Ishikawa (cell line): ENCODE data around the gene ZSCAN16.

Source experiments
- CEBPB ChIP-seq: IDR thresholded peaks from 2 replicates; pipeline ENCODE4 v1.6.1; 2012
- CREB1 ChIP-seq: IDR thresholded peaks from 2 replicates; pipeline ENCODE4 v1.6.1; 2012; ENCODE audit warnings: low read depth
- EGR1 ChIP-seq: IDR thresholded peaks from 2 replicates; pipeline ENCODE4 v1.6.1; 2012
- EP300 ChIP-seq: IDR thresholded peaks from 2 replicates; pipeline ENCODE4 v1.6.1; 2012; ENCODE audit warnings: borderline replicate concordance
- FOXM1 ChIP-seq: IDR thresholded peaks from 2 replicates; pipeline ENCODE4 v1.6.1; 2012; ENCODE audit warnings: low read depth, borderline replicate concordance
- NFIC ChIP-seq: IDR thresholded peaks from 2 replicates; pipeline ENCODE4 v1.6.1; 2012
- RAD21 ChIP-seq: IDR thresholded peaks from 2 replicates; pipeline ENCODE4 v1.6.1; 2012; ENCODE audit warnings: low read depth
- TAF1 ChIP-seq: IDR thresholded peaks from 2 replicates; pipeline ENCODE4 v1.6.1; 2012; ENCODE audit warnings: low read depth, mild to moderate bottlenecking
- TCF12 ChIP-seq: IDR thresholded peaks from 2 replicates; pipeline ENCODE4 v1.6.1; 2012; ENCODE audit warnings: low read depth
- TEAD4 ChIP-seq: IDR thresholded peaks from 2 replicates; pipeline ENCODE4 v1.6.1; 2012
- YY1 ChIP-seq: IDR thresholded peaks from 2 replicates; pipeline ENCODE4 v1.6.1; 2012; ENCODE audit warnings: low read depth
- ZBTB7A ChIP-seq: IDR thresholded peaks from 2 replicates; pipeline ENCODE4 v1.6.1; 2012; ENCODE audit warnings: low read depth
- TF ChIP-seq, protein P1 (sequence below): IDR thresholded peaks from 2 replicates; pipeline ENCODE4 v1.6.1; 2012
- TF ChIP-seq, protein P2 (sequence below): IDR thresholded peaks from 2 replicates; pipeline ENCODE4 v1.6.1; 2012
- TF ChIP-seq, protein P3 (sequence below): IDR thresholded peaks from 2 replicates; pipeline ENCODE4 v1.6.1; 2012; ENCODE audit warnings: low read depth, mild to moderate bottlenecking

The ZSCAN16 gene

DNA sequence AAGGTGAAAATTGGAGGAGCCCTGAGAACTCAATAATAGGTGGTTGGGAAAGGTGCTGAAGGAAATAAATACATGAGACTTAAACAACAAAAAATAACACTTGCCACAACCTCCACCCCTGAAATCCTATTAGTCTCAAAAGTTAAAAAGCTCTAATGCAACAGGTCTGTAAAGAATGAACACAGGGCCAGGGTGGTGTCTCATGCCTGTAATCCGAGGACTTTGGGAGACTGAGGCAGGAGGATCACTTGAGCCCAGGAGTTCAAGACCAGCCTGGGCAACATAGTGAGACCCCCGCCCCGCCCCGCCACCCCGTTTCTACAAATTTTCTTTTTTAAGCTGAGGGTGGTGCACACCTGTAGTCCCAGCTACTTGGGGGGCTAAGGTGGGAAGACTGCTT is 16.2 kb downstream of the ZSCAN16 start:
- TF ChIP-seq, protein P1, sequence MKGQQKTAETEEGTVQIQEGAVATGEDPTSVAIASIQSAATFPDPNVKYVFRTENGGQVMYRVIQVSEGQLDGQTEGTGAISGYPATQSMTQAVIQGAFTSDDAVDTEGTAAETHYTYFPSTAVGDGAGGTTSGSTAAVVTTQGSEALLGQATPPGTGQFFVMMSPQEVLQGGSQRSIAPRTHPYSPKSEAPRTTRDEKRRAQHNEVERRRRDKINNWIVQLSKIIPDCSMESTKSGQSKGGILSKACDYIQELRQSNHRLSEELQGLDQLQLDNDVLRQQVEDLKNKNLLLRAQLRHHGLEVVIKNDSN = no peak
- TF ChIP-seq NFIC (no peak), CEBPB (no peak), TEAD4 (no peak), YY1 (no peak), TCF12 (no peak), EGR1 (no peak), ZBTB7A (no peak), TAF1 (no peak), RAD21 (no peak), CREB1 (no peak)
- TF ChIP-seq, protein P2, sequence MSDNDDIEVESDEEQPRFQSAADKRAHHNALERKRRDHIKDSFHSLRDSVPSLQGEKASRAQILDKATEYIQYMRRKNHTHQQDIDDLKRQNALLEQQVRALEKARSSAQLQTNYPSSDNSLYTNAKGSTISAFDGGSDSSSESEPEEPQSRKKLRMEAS = no peak

DNA sequence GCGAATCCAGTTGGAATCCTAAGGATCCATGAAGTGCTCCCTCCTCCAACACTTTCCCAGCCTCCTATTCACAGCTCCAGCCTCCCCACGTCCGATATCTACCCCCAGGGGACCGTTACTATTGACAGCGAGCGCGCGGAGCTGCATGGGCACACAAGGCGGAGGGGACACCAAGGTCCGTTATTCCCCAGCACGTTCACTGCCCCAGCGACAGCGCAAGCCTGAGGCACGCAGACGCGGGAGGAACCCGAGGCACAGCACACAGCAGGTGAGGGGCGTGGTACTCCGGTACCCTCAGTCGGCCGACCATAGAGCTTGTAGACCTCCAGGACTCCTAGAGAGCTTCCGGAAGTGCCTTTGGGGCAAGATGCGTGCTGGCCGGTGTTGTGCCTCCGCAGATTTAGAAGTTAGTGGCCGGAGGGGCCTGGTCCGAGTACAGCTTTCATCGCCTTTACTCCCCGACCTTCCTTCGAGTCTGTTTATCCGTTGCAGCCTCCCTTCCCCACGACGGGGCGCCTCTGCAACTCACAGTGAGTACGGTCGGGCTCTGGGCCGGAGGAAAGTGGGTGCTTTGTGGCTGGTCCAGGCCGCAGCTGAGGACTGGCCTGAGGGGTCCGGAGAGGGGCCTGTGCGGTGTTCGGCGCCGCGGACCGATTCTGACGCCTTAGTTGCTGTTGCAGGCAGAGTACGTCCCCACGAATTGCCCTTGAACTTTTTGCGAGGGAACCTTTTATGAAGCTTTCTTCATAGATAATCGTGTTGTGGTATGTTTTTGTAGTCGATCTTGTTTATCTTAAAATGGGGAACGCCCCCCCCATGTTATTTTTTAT is 17.3 kb downstream of the ZSCAN16 start, which contains the start of gene ZKSCAN8:
TSS of gene ZKSCAN8 (plus strand) at position 384 of the 830 bp plus-strand sequence. CDS start 6,525 bp downstream, outside the sequence.
- TF ChIP-seq YY1 (peak; percentile 68; the same call in 1 of the 2 replicates), TAF1 (peak; percentile 86), EP300 (no peak; the same call in 1 of the 2 replicates), RAD21 (no peak), ZBTB7A (peak; percentile 79), CEBPB (no peak), NFIC (no peak), CREB1 (no peak), FOXM1 (peak; percentile 30; the same call in 1 of the 2 replicates)
- TF ChIP-seq, protein P2 = peak; percentile 84
- TF ChIP-seq, protein P1 = peak; percentile 23; the same call in 1 of the 2 replicates
- TF ChIP-seq, protein P3, sequence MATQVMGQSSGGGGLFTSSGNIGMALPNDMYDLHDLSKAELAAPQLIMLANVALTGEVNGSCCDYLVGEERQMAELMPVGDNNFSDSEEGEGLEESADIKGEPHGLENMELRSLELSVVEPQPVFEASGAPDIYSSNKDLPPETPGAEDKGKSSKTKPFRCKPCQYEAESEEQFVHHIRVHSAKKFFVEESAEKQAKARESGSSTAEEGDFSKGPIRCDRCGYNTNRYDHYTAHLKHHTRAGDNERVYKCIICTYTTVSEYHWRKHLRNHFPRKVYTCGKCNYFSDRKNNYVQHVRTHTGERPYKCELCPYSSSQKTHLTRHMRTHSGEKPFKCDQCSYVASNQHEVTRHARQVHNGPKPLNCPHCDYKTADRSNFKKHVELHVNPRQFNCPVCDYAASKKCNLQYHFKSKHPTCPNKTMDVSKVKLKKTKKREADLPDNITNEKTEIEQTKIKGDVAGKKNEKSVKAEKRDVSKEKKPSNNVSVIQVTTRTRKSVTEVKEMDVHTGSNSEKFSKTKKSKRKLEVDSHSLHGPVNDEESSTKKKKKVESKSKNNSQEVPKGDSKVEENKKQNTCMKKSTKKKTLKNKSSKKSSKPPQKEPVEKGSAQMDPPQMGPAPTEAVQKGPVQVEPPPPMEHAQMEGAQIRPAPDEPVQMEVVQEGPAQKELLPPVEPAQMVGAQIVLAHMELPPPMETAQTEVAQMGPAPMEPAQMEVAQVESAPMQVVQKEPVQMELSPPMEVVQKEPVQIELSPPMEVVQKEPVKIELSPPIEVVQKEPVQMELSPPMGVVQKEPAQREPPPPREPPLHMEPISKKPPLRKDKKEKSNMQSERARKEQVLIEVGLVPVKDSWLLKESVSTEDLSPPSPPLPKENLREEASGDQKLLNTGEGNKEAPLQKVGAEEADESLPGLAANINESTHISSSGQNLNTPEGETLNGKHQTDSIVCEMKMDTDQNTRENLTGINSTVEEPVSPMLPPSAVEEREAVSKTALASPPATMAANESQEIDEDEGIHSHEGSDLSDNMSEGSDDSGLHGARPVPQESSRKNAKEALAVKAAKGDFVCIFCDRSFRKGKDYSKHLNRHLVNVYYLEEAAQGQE = no peak

DNA sequence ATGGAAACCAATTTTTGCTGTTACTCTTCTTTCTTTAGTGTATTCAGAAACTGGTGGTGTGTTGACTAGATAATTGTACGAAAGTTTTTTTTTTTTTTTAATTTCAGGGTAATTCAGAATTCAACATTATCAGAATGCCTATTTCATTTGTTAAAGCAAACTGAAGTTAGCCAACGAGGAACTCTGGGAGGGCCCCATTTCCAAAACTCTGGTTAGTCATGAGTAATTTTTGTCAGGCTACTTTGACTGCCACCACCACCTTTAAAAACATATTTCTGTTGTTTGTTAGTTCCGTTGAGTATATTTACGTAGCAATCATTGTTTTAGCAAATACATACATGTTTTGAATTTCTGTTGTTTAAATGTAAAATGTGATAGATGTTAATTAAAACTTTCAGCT is 18.0 kb downstream of the ZSCAN16 start:
- TF ChIP-seq, protein P3 = no peak
- TF ChIP-seq, protein P2 = no peak
- no peak for TF ChIP-seq TEAD4
- TF ChIP-seq CREB1 = no peak
- no peak for TF ChIP-seq RAD21
- TF ChIP-seq ZBTB7A = no peak

DNA sequence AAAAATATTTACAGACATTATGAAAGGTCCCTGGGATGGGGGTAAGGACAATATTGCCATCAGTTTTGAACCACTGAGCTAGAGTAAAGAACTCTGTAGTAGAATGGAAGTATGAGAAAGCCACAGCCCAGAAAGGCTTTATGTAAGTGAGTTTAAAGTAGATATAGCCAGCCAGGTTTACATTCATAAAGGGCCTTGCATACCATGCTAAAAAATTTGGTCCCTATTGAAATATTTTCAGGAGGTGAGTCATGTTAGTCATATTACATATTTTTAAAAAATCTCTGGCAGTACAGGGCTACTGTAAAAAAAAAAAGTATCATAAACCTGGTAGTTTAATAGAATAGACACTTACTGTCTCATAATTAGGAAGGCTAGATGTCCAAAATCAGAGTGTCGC is 20.8 kb downstream of the ZSCAN16 start:
- TF ChIP-seq TCF12 (no peak), EGR1 (no peak), CEBPB (no peak), FOXM1 (no peak)

DNA sequence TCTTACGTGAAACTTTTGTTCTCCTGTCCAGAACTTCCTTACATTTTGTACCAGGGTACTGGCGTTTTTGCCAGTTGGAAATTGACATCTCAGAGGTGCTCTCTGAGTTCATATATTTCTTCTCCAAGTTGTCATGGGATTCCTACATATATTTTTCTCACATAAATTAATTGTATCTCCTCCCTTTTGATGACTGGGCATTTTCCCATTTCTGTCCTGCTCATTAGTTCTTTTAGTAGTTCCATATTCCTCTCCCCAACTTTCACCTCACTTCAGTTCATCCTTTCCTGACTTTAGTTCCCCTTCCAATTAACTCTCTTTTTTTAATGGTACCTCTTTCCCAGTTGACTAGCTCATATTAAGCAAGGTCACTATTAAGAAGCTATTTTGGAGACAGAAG is 28.1 kb downstream of the ZSCAN16 start:
- no peak for TF ChIP-seq NFIC
- no peak for TF ChIP-seq CREB1
- TF ChIP-seq TEAD4 = no peak
- no peak for TF ChIP-seq EP300
- TF ChIP-seq, protein P1 = no peak

DNA sequence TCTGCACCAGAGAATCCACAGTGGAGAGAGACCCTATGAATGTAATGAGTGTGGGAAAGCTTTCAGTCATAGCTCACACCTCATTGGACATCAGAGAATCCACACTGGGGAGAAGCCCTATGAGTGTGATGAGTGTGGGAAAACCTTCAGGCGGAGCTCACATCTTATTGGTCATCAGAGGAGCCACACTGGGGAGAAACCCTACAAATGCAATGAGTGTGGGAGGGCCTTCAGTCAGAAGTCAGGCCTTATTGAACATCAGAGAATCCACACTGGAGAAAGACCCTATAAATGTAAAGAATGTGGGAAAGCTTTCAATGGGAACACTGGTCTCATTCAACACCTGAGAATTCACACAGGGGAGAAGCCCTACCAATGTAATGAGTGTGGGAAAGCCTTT is 29.1 kb downstream of the ZSCAN16 start:
- no peak for TF ChIP-seq NFIC
- TF ChIP-seq EP300 = no peak
- no peak for TF ChIP-seq TEAD4
- TF ChIP-seq, protein P1 = no peak
- TF ChIP-seq CEBPB = no peak
- TF ChIP-seq ZBTB7A = no peak
- TF ChIP-seq FOXM1 = no peak
- TF ChIP-seq, protein P3 = no peak
- TF ChIP-seq, protein P2 = no peak
- TF ChIP-seq CREB1 = no peak
- TF ChIP-seq RAD21 = no peak
- TF ChIP-seq YY1 = no peak
- no peak for TF ChIP-seq TCF12
- no peak for TF ChIP-seq TAF1
- no peak for TF ChIP-seq EGR1
